Panc1 (cell line): Measurements from ENCODE around the gene CAMKK1.

Experiments used
- CTCF ChIP-seq: fragments of 450-650 bp; IDR thresholded peaks from 2 replicates; pipeline ENCODE4 v1.5.1; 2017; ENCODE audit warnings: mild to moderate bottlenecking
- POLR2AphosphoS5 ChIP-seq: IDR thresholded peaks from 2 replicates; pipeline ENCODE4 v1.6.1; 2012; ENCODE audit warnings: mild to moderate bottlenecking, low read depth, low read length, moderate library complexity
- SIN3A ChIP-seq: IDR thresholded peaks from 2 replicates; pipeline ENCODE4 v1.6.1; 2012; ENCODE audit warnings: low read depth, mild to moderate bottlenecking, low read length, moderate library complexity, borderline replicate concordance; ENCODE audit not compliant: insufficient read depth

GRCh38 chr17:3907483-3908216 is 14.8 kb upstream of the CAMKK1 start:
- TF ChIP-seq CTCF (no peak; the same call in 1 of the 2 replicates), POLR2AphosphoS5 (no peak), SIN3A (no peak)
